Coronary artery (tissue), 2 donors: ENCODE results near the gene MPZ.

Source experiments
- DNase-seq: peaks from one replicate; pipeline ENCODE4 v3.0.0-alpha.2; 2017; ENCODE audit warnings: low spot score
- H3K27ac ChIP-seq, 2 donors: fragments of 200-600 bp; sonication (generic); one replicate each; pipeline ENCODE4 v1.5.1; 2016 to 2019
- H3K4me3 ChIP-seq: fragments of 200-600 bp; sonication (generic); 2 replicates; pipeline ENCODE4 v1.5.1; 2016; ENCODE audit warnings: mild to moderate bottlenecking, moderate library complexity
- TF ChIP-seq, protein P1 (sequence below): fragments of 200-600 bp; sonication (generic); IDR thresholded peaks from one replicate; pipeline ENCODE4 v1.5.1; 2019; ENCODE audit warnings: antibody characterized with exemption

The MPZ gene

DNA sequence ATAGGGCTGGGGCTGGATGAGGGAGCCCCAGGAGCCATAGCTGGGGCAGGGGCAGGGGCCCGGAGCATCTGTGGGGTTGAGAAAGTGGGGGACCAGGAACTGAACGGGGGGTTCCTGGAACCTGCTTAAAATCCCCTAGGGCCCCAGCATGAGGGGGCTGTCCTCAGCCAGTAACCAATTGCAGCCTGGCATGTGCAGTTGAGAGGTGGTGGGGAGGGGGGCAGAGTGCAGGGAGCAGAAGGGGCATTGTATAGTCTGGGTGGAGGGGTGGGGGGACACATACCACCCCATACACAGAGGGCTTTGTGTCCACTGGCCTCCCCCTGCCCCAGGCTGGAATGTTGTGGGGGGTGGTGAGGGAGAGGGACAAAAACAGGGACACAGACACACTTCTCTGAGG, at the start of gene MPZ:
Gene MPZ (minus strand): TSS at position 101 of the 400 bp plus-strand sequence. CDS start 63 bp downstream, at position 38.
- no peak within 1 kb of the TSS for H3K27ac ChIP-seq
- no peak for DNase-seq
- H3K4me3 ChIP-seq = no peak within 1 kb of the TSS
- TF ChIP-seq, protein P1, sequence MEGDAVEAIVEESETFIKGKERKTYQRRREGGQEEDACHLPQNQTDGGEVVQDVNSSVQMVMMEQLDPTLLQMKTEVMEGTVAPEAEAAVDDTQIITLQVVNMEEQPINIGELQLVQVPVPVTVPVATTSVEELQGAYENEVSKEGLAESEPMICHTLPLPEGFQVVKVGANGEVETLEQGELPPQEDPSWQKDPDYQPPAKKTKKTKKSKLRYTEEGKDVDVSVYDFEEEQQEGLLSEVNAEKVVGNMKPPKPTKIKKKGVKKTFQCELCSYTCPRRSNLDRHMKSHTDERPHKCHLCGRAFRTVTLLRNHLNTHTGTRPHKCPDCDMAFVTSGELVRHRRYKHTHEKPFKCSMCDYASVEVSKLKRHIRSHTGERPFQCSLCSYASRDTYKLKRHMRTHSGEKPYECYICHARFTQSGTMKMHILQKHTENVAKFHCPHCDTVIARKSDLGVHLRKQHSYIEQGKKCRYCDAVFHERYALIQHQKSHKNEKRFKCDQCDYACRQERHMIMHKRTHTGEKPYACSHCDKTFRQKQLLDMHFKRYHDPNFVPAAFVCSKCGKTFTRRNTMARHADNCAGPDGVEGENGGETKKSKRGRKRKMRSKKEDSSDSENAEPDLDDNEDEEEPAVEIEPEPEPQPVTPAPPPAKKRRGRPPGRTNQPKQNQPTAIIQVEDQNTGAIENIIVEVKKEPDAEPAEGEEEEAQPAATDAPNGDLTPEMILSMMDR = no peak

DNA sequence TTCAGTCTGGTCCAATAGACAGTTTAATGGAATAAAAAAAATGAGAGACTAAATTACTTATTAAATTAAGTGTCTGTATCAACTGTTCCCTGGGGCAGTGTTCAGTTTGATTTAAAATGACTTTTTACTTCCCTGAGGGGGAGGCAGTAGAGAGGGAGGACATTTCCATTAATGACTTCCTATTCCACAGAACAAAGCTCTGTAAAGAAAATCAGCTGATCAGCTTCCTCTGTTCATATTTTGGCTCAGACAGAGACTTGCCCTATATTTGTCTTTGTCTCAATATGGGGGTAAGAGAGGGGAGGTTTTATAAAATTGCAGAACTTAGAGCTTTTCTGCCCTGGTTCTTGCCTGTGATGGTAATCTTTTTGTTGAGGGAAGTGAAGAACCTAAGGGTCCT, 49.5 kb upstream of the MPZ start:
- DNase-seq = no peak
- H3K4me3 ChIP-seq = no peak overlapping the region
- TF ChIP-seq, protein P1 = no peak
- peak overlapping the region in 1 of 2 donors; percentile 61 for H3K27ac ChIP-seq

DNA sequence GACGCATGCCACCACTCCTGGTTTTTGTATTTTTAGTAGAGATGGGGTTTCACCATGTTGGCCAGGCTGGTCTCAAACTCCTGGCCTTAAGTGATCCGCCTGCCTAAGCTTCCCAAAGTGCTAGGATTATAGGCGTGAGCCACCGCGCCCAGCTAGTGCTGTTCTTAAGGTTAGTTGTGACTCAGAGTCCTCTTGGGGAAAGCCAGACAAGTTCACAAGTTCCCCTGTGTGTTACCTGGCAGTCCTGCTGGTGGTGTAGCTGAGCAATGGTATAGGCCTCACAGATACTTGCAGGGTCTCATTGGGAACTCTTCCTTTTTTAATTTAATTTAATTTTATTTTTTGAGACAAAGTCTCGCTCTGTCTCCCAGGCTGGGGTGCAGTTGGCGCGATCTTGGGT, 47.3 kb upstream of the MPZ start:
- no peak for DNase-seq
- Histone ChIP-seq H3K4me3 (no peak overlapping the region), H3K27ac (no peak overlapping the region)
- TF ChIP-seq, protein P1 = no peak

DNA sequence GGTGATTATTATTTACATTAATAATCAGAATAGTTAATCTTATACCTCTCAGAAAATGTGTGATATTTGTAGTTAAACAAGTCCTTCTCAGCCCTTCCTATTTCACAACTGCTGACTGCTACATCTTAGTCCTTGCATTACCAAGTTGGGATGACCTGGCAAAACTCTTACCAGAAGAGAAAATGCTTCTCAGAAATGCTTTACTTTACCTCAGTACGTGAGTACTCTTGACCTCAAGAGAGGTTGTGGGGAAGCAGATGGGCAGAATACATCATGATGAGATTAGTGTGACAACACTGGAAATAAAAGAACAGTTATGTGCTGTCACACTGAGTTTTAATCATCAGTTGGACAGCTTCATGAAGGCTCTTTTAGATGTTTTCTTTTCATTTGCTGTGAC, 41.7 kb upstream of the MPZ start:
- TF ChIP-seq, protein P1 = no peak
- H3K27ac ChIP-seq = no peak overlapping the region
- DNase-seq = no peak
- H3K4me3 ChIP-seq = no peak overlapping the region

DNA sequence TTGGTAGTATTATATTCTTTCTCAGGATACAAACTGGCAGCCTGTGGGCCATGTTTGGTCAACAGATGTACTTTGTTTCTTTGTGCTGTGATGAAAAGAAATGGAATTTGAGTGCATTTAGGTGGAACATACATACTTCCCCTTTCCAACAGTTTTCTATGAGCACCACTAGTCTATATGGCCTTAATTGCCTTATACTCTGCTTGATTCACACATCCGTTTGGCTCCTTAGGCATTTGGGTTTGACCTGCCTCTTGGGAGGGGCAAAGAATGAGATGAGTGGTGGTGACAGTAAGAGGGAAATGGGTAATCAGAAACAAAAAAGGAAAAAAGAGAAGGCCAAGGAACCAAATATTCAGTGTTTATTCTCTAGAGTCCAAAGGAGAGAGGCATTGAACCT, 40.9 kb upstream of the MPZ start:
- Histone ChIP-seq H3K4me3 (no peak overlapping the region), H3K27ac (no peak overlapping the region)
- TF ChIP-seq, protein P1 = no peak
- DNase-seq = no peak

DNA sequence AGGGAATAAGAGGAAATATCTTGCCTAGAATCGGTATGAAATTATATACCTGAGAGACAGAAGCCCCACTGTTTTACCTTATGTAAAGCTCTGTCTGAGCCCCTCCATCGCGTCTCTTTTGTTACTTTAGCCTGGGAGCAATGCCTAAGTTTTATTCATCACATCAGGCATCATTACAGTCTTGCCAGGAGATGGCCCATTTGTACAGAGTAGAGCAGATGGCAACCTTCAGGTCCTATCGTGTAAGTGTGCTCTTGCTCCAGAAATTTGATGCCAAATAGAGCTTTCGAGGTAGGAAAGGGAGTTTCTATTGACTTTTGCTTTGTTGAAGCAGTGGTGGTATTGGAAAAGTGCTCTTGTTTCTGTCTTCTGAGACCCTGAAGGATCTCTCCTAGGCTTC, 33.1 kb upstream of the MPZ start:
- TF ChIP-seq, protein P1 = no peak
- no peak overlapping the region for H3K27ac ChIP-seq
- no peak for DNase-seq

DNA sequence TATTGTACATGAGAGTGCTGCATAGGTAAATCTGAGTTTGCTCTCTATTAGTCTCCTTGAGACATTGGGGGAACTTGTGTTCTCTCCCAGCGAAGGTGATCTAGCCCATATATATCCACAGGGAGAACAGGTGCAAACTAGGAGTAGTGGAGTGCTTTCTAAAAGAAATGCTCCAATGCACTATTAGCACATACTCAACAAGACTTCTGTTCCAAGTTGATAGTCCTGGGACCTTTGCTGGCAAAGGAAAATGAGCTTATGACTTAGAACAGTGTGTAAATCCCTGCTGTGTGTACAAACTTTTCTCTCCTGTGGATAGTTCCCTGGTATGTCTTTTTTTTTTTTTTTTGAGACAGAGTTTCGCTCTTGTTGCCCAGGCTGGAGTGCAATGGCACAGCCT, 32.4 kb upstream of the MPZ start:
- TF ChIP-seq, protein P1 = no peak
- H3K27ac ChIP-seq = no peak overlapping the region
- DNase-seq = no peak
- no peak overlapping the region for H3K4me3 ChIP-seq

More for the DNA sequence above, 33.1 kb upstream of the MPZ start:
- no peak overlapping the region for H3K4me3 ChIP-seq
